ENCODE results near the gene PLEKHG7. TPM values are rescaled to one million over a fixed set of nuclear protein-coding genes. Genes with fewer than 3 reads are reported as not detected.
A peak's percentile ranks its signal among the peaks of the same experiment; 100 is the strongest.

Gene PLEKHG7
- total RNA-seq (2021; fragmentation: NEBNext Ultra II Directional; extraction: Animal tissue kit (Norgen Biotek cat#: 25700)) (not detected in 2 replicates), polyA plus RNA-seq (2011; rRNA removed) (not detected in 2 replicates), polyA minus RNA-seq (2011; rRNA and poly(A)+ RNA removed) (not detected in 2 replicates)
- not detected for polyA plus RNA-seq (2011; cell fraction: cytosol; rRNA removed)
- not detected for polyA plus RNA-seq (2011; cell fraction: nucleus; rRNA removed)
- not detected in 4 replicates for polyA plus RNA-seq (2012, experiment 1 of 2)
- polyA plus RNA-seq (2012, experiment 2 of 2), result not detected
- polyA plus RNA-seq (2013, experiment 1 of 2), result 0.02 TPM
- polyA plus RNA-seq (2013, experiment 2 of 2), result 0.06 TPM
- not detected for polyA minus RNA-seq (2011; cell fraction: cytosol; rRNA and poly(A)+ RNA removed)
- polyA minus RNA-seq (2011; cell fraction: nucleus; rRNA and poly(A)+ RNA removed), result not detected
- long read RNA-seq, experiment 1, result 0 reads
- long read RNA-seq, experiment 2, result 0 reads

DNA sequence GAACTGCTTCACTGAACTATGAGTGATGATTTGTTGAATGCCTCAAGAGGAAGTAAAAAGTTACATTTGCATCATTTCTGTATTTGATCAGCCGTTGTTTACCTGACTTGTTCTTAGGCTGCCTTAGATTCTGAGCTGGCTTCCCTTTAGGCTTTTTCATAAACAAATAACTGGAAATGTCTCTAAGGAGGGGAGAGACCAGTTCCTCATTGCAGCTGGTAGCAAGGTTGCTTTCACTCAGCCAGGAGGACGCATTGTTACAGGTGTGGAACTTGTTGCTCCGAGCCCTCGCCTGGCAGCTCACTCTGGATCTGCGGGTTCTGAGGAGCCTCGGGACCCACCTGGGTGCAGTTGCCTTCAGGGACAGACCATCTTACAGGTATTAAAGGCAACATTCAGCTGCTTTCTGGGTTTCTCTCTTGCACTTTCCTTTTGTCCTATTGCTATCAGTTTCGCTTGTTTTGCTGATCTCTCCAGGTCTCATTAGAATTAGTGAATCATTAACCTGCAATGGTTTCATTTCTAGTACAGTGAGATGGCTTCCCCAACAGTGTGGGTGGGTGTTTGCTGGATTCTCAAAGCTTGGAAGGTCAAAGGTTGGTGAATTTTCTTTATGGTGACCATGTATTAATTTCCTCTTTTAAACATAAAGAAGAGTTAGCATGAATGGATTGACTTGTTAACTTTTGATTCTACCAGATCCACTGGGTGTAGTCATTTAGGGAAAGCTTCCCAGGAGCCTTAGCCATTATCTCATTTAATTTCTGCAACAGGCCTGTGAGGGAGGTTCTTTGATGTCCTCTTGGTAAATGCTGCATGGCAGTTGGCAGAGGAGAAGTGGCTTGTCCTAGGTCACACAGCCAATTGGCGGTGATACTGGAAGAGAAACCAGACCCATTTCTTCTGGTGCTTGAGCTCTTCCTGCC, at the start of gene PLEKHG7:
TSS of gene PLEKHG7 (plus strand) at position 236 of the 926 bp plus-strand sequence. CDS start 3,643 bp downstream, outside the sequence.
- WGBS, 2 experiments (ENCODE audit: extremely low coverage in 1 of 2, insufficient coverage in 1 of 2, insufficient read length in 1 of 2, insufficient replicate concordance in 2 of 2, low coverage in 1 of 2, low lambda C conversion rate in 2 of 2, missing lambda C conversion rate in 1 of 2), result 90% methylated on average over 8 of the region's 8 CpGs; no CpG with 5 or more reads in 1 of the 2 experiments
- ChIA-PET CTCF (ENCODE audit: partially characterized antibody) (interaction anchor here (0.9 to 3.1 kb wide), 3 partner anchors 12 to 70 kb away, joined by 3 to 12 read pairs (median 5); no protein-coding TSS in a partner anchor), POLR2A (ENCODE audit: partially characterized antibody) (no interaction called here)
- no peak within 1 kb of the TSS for H3K23ac ChIP-seq (ENCODE audit: insufficient read length)
- no peak within 1 kb of the TSS for H4K5ac ChIP-seq (ENCODE audit: insufficient read length, low read depth, low read length)
- H4K91ac ChIP-seq (replicated peaks; ENCODE audit: insufficient read length, low read length), result no peak within 1 kb of the TSS
- no peaks in the 10 kb centered on the region for H3K36me3 ChIP-seq (ENCODE audit: control insufficient read depth in 2 of 4, insufficient read depth in 4 of 4, low read length in 3 of 4)
- peaks cover 0 to 4% (median 1%) of the 10 kb centered on the region in 4 experiments; a peak in 3 of 7 replicates for H3K4me1 ChIP-seq (replicated peaks in 1 of 4; ENCODE audit: control insufficient read depth in 3 of 4, insufficient read depth in 4 of 4, low read length in 3 of 4)
- H3K4me3 ChIP-seq (ENCODE audit: extremely low read depth in 1 of 4, insufficient read depth in 2 of 4, low read depth in 3 of 4, low read length in 4 of 4), result no peak within 1 kb of the TSS
- no peak within 1 kb of the TSS for H2BK120ac ChIP-seq (replicated peaks; ENCODE audit: low read depth, low read length)
- no peak within 1 kb of the TSS for H2BK5ac ChIP-seq (ENCODE audit: low read depth, low read length)
- FAIRE-seq (no peak), DNase-seq (ENCODE audit: low read depth in 1 of 2, low spot score in 2 of 2) (no peak)
- no peaks in the 10 kb centered on the region for H3K23me2 ChIP-seq (ENCODE audit: low read depth, low read length)
- H3K4me2 ChIP-seq (ENCODE audit: insufficient read depth in 1 of 2, low read depth in 2 of 2, low read length in 2 of 2), result no peak within 1 kb of the TSS
- no peak within 1 kb of the TSS for H2BK12ac ChIP-seq (ENCODE audit: low read depth, low read length)
- 0 out of 2 replicates have a peak within 1 kb of the TSS, but pooled peaks have one; percentile 77 for H2AFZ ChIP-seq (ENCODE audit: low read length)
- H4K8ac ChIP-seq (ENCODE audit: extremely low read depth, insufficient read depth, low read length), result no peak within 1 kb of the TSS
- no peaks in the 10 kb centered on the region for H3K79me1 ChIP-seq (ENCODE audit: low read depth, low read length)
- no peak within 1 kb of the TSS for H3K56ac ChIP-seq (replicated peaks; ENCODE audit: insufficient read length, low read depth, low read length)
- H3K18ac ChIP-seq (ENCODE audit: extremely low read depth, low read length), result no peak within 1 kb of the TSS
- no peak within 1 kb of the TSS for H3K4ac ChIP-seq (replicated peaks; ENCODE audit: insufficient read length, low read depth, low read length)
- no peak within 1 kb of the TSS for H3K14ac ChIP-seq (ENCODE audit: insufficient read length)
- H3K9ac ChIP-seq (replicated peaks in 1 of 4; ENCODE audit: extremely low read depth in 1 of 4, low read depth in 3 of 4, low read length in 3 of 4), result no peak within 1 kb of the TSS
- H3K9me3 ChIP-seq (ENCODE audit: insufficient read depth in 2 of 2, low read depth in 1 of 2, low read length in 1 of 2), result peaks cover 2 to 5% of the 10 kb centered on the region in 2 experiments; a peak in 1 of 4 replicates
- H2BK20ac ChIP-seq (ENCODE audit: low read length), result no peak within 1 kb of the TSS
- H3K27me3 ChIP-seq (replicated peaks in 1 of 4; ENCODE audit: control insufficient read depth in 3 of 4, extremely low read depth in 1 of 4, insufficient read depth in 3 of 4, low read length in 3 of 4), result no peaks in the 10 kb centered on the region
- no peaks in the 10 kb centered on the region for H3K79me2 ChIP-seq (ENCODE audit: control insufficient read depth in 1 of 2, insufficient read depth in 2 of 2, low read length in 2 of 2)
- no peaks in the 10 kb centered on the region for H4K20me1 ChIP-seq (replicated peaks in 1 of 2; ENCODE audit: control insufficient read depth in 1 of 2, insufficient read depth in 2 of 2, low read length in 2 of 2)
- no peak within 1 kb of the TSS for H3K27ac ChIP-seq (ENCODE audit: low read depth, low read length)
- H2BK15ac ChIP-seq (ENCODE audit: low read length), result no peak within 1 kb of the TSS
- no peak within 1 kb of the TSS for H2AK5ac ChIP-seq (ENCODE audit: low read depth, low read length)
- no peak for TF ChIP-seq KDM5A (IDR thresholded peaks at IDR 0.05; ENCODE audit: low read length)
- TF ChIP-seq NANOG (IDR thresholded peaks at IDR 0.05; ENCODE audit: insufficient read depth, low read depth, low read length, poor library complexity, severe bottlenecking), result no peak
- TF ChIP-seq SIRT6 (IDR thresholded peaks at IDR 0.05; ENCODE audit: low read length), result no peak
- TF ChIP-seq POLR2A (IDR thresholded peaks at IDR 0.05; ENCODE audit: control extremely low read depth in 1 of 2, low read depth in 2 of 2, low read length in 2 of 2), result no peak
- no peak for TF ChIP-seq JUND (IDR thresholded peaks at IDR 0.05; ENCODE audit: low read length)
- no peak for TF ChIP-seq MAFK (IDR thresholded peaks at IDR 0.05; ENCODE audit: low read depth, low read length)
- TF ChIP-seq YY1 (IDR thresholded peaks at IDR 0.05; ENCODE audit: low read depth, low read length), result no peak
- TF ChIP-seq BACH1 (IDR thresholded peaks at IDR 0.05; ENCODE audit: low read length), result no peak
- TF ChIP-seq SP2 (IDR thresholded peaks at IDR 0.05; ENCODE audit: low read length), result no peak
- no peak for TF ChIP-seq GTF2F1 (IDR thresholded peaks at IDR 0.05; ENCODE audit: borderline replicate concordance, low read depth, low read length)
- TF ChIP-seq RFX5 (IDR thresholded peaks at IDR 0.05; ENCODE audit: borderline replicate concordance, low read depth, low read length), result no peak

Data from H1 (cell line).